ENCODE measurements around the gene ANKRD30A. TPM values are rescaled to one million over a fixed set of nuclear protein-coding genes. Genes with fewer than 3 reads are reported as not detected.
"Not testable (repeated sequence)": the region's sequence is repeated elsewhere in the genome, so short reads cannot be mapped to it uniquely, and the experiment has no call there.

ANKRD30A gene
- total RNA-seq, 1 donor from 2014 or later = not detected

- Mint-ChIP-seq H3K4me1 (ENCODE audit: unreplicated experiment) (no peaks in the 10 kb centered on the region), H3K36me3 (no peaks in the 10 kb centered on the region), H3K4me3 (no peak overlapping the region), H3K27ac (no peak overlapping the region), H3K9me3 (peaks cover 9% of the 10 kb centered on the region), H3K27me3 (no peaks in the 10 kb centered on the region)
- TF ChIP-seq CTCF (conservative IDR thresholded peaks at IDR 0.05) = no peak
- DNase-seq (ENCODE audit: extremely low spot score, unreplicated experiment) = no peak
Measured at GRCh38 chr10:37240223-37240622, 114.8 kb downstream of the ANKRD30A start.

- H3K36me3 Mint-ChIP-seq = no peaks in the 10 kb centered on the region
- H3K4me1 Mint-ChIP-seq (ENCODE audit: unreplicated experiment) = no peaks in the 10 kb centered on the region
Measured at GRCh38 chr10:37246637-37247036, 121.2 kb downstream of the ANKRD30A start.

GRCh38 chr10:37255837-37256236 lies 130.4 kb downstream of the ANKRD30A start:
- H3K27me3 Mint-ChIP-seq; H3K4me1 Mint-ChIP-seq (ENCODE audit: unreplicated experiment); H3K27ac Mint-ChIP-seq; H3K36me3 Mint-ChIP-seq; H3K4me3 Mint-ChIP-seq; H3K9me3 Mint-ChIP-seq; DNase-seq (ENCODE audit: extremely low spot score, unreplicated experiment): not testable (repeated sequence)

More at GRCh38 chr10:37246637-37247036, 121.2 kb downstream of the ANKRD30A start:
- Mint-ChIP-seq H3K4me3 (no peak overlapping the region), H3K27me3 (no peaks in the 10 kb centered on the region), H3K9me3 (peaks cover 4% of the 10 kb centered on the region), H3K27ac (no peak overlapping the region)
- DNase-seq (ENCODE audit: extremely low spot score, unreplicated experiment) = no peak
- TF ChIP-seq CTCF (conservative IDR thresholded peaks at IDR 0.05) = no peak

- H3K27ac Mint-ChIP-seq = no peak overlapping the region
- H3K9me3 Mint-ChIP-seq = no peaks in the 10 kb centered on the region
- DNase-seq (ENCODE audit: extremely low spot score, unreplicated experiment) = no peak
- H3K36me3 Mint-ChIP-seq = no peaks in the 10 kb centered on the region
- no peaks in the 10 kb centered on the region for H3K4me1 Mint-ChIP-seq (ENCODE audit: unreplicated experiment)
- TF ChIP-seq CTCF (conservative IDR thresholded peaks at IDR 0.05) = no peak
- H3K27me3 Mint-ChIP-seq = no peaks in the 10 kb centered on the region
- H3K4me3 Mint-ChIP-seq = no peak overlapping the region
Measured at GRCh38 chr10:37263304-37263703, 137.9 kb downstream of the ANKRD30A start.

- Mint-ChIP-seq H3K4me3 (no peak overlapping the region), H3K4me1 (ENCODE audit: unreplicated experiment) (no peaks in the 10 kb centered on the region), H3K27ac (no peak overlapping the region), H3K9me3 (no peaks in the 10 kb centered on the region), H3K36me3 (no peaks in the 10 kb centered on the region), H3K27me3 (no peaks in the 10 kb centered on the region)
- DNase-seq (ENCODE audit: extremely low spot score, unreplicated experiment) = no peak
- TF ChIP-seq CTCF (conservative IDR thresholded peaks at IDR 0.05) = no peak
Measured at GRCh38 chr10:37268266-37268665, 142.9 kb downstream of the ANKRD30A start.

GRCh38 chr10:37269554-37270256 lies 144.3 kb downstream of the ANKRD30A start:
- Mint-ChIP-seq H3K27me3 (no peaks in the 10 kb centered on the region), H3K4me3 (no peak overlapping the region), H3K4me1 (ENCODE audit: unreplicated experiment) (no peaks in the 10 kb centered on the region), H3K27ac (no peak overlapping the region), H3K36me3 (no peaks in the 10 kb centered on the region), H3K9me3 (no peaks in the 10 kb centered on the region)
- no peak for TF ChIP-seq CTCF (conservative IDR thresholded peaks at IDR 0.05)
- DNase-seq (ENCODE audit: extremely low spot score, unreplicated experiment) = no peak
